ENCODE measurements around the gene FRMD6. TPM values are rescaled to one million over a fixed set of nuclear protein-coding genes. Genes with fewer than 3 reads are reported as not detected.

FRMD6 gene
- total RNA-seq, 1 donor from 2014 or later, result 24.4 TPM

DNA sequence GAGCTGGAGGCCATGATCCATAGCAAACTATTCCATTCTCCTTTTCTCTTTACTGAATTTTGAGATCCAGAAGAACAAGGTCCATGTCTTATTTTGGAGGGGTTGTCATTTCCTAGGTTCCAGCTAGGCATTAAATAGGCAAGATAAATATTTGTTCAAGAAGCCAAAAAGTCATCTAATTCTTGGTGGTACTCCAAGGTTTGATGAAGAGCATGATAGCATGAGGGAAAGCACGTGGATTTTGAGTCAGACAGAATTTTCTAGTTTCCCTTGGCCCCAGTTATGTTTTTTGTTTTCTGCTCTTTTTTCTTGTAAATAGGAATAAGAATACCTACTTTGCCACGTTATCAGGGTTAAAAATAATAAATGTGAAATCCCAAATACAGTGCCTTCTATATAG is 25.5 kb upstream of the FRMD6 start:
- no peak overlapping the region for H3K4me2 ChIP-seq
- no peaks in the 10 kb centered on the region for H3K36me3 ChIP-seq
- no peaks in the 10 kb centered on the region for H3K9me3 ChIP-seq (ENCODE audit: low read depth)
- Mint-ChIP-seq H3K9me3 (no peaks in the 10 kb centered on the region), H3K4me1 (no peaks in the 10 kb centered on the region), H3K27me3 (ENCODE audit: insufficient read depth, low read depth) (no peaks in the 10 kb centered on the region), H3K27ac (no peak overlapping the region), H3K36me3 (no peaks in the 10 kb centered on the region), H3K4me3 (no peak overlapping the region)
- H3F3A ChIP-seq (ENCODE audit: low read depth), result no peaks in the 10 kb centered on the region
- H3K27me3 ChIP-seq, result no peaks in the 10 kb centered on the region
- no peak overlapping the region for H3K27ac ChIP-seq
- TF ChIP-seq, protein P1, sequence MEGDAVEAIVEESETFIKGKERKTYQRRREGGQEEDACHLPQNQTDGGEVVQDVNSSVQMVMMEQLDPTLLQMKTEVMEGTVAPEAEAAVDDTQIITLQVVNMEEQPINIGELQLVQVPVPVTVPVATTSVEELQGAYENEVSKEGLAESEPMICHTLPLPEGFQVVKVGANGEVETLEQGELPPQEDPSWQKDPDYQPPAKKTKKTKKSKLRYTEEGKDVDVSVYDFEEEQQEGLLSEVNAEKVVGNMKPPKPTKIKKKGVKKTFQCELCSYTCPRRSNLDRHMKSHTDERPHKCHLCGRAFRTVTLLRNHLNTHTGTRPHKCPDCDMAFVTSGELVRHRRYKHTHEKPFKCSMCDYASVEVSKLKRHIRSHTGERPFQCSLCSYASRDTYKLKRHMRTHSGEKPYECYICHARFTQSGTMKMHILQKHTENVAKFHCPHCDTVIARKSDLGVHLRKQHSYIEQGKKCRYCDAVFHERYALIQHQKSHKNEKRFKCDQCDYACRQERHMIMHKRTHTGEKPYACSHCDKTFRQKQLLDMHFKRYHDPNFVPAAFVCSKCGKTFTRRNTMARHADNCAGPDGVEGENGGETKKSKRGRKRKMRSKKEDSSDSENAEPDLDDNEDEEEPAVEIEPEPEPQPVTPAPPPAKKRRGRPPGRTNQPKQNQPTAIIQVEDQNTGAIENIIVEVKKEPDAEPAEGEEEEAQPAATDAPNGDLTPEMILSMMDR (IDR thresholded peaks at IDR 0.05), result no peak
- TF ChIP-seq EZH2 (IDR thresholded peaks at IDR 0.05) (no peak), EZH2phosphoT487 (IDR thresholded peaks at IDR 0.05) (no peak)
- no peak overlapping the region for H3K4me3 ChIP-seq
- no peaks in the 10 kb centered on the region for H4K20me1 ChIP-seq (ENCODE audit: low read depth)
- no peak overlapping the region for H3K9ac ChIP-seq
- H3K4me1 ChIP-seq, result no peaks in the 10 kb centered on the region
- DNase-seq (ENCODE audit: low spot score), result no peak
- no peak overlapping the region for H2AFZ ChIP-seq (replicated peaks)
- no peaks in the 10 kb centered on the region for H3K79me2 ChIP-seq (ENCODE audit: low read depth)

DNA sequence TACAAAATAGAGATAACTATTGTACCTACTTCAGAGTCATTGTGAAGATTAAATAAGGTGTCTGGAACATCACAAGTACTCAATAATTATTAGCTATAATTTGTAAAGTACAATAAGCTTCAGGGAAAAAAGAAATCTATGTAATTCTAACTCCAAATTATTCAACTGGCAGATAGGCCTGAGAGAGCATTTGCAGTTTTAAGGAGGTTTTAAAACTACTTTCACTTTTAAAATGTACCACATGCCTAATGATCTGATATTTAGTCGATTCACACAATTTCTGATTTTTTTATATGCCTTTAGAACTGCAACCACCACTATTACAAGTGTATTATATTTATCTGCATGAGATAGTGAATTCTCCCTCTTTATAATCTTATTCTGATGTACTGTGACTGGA is 24.9 kb upstream of the FRMD6 start:
- Histone ChIP-seq H3K36me3 (no peaks in the 10 kb centered on the region), H3K9me3 (ENCODE audit: low read depth) (no peaks in the 10 kb centered on the region), H3K27me3 (no peaks in the 10 kb centered on the region), H2AFZ (replicated peaks) (no peak overlapping the region), H3K4me1 (no peaks in the 10 kb centered on the region), H3K9ac (no peak overlapping the region), H3K4me3 (no peak overlapping the region), H3F3A (ENCODE audit: low read depth) (no peaks in the 10 kb centered on the region), H4K20me1 (ENCODE audit: low read depth) (no peaks in the 10 kb centered on the region), H3K27ac (no peak overlapping the region), H3K4me2 (no peak overlapping the region), H3K79me2 (ENCODE audit: low read depth) (no peaks in the 10 kb centered on the region)
- no peak for DNase-seq (ENCODE audit: low spot score)
- H3K4me1 Mint-ChIP-seq, result no peaks in the 10 kb centered on the region
- TF ChIP-seq, protein P1 (IDR thresholded peaks at IDR 0.05), result no peak
- TF ChIP-seq EZH2phosphoT487 (IDR thresholded peaks at IDR 0.05) (no peak), EZH2 (IDR thresholded peaks at IDR 0.05) (no peak)
- H3K36me3 Mint-ChIP-seq, result no peaks in the 10 kb centered on the region
- H3K27ac Mint-ChIP-seq, result no peak overlapping the region
- H3K9me3 Mint-ChIP-seq, result no peaks in the 10 kb centered on the region
- H3K4me3 Mint-ChIP-seq, result no peak overlapping the region
- H3K27me3 Mint-ChIP-seq (ENCODE audit: insufficient read depth, low read depth), result no peaks in the 10 kb centered on the region

DNA sequence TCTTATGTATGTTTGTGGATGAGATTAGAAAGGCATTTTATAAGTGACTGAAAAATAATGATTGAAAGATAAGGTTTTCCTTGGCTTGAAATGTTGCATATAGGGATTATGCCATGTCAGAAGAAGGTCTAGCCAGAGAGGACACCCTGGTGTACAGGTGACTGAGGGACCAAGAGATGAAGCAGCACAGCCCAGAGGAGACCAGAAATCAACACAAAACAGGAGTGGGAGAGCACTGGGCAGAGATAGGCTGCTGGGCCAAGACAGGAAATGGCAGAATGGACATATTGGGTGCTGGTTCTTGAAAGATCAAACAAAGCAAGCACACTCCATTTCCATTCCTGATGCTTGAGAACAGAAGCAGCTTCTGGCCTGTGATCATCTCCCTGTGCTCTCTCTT is 24.4 kb upstream of the FRMD6 start:
- Histone ChIP-seq H3K36me3 (no peaks in the 10 kb centered on the region), H3K27ac (no peak overlapping the region), H3K4me1 (no peaks in the 10 kb centered on the region), H3K9me3 (ENCODE audit: low read depth) (no peaks in the 10 kb centered on the region), H3K79me2 (ENCODE audit: low read depth) (no peaks in the 10 kb centered on the region), H3F3A (ENCODE audit: low read depth) (no peaks in the 10 kb centered on the region), H3K4me2 (no peak overlapping the region), H3K27me3 (no peaks in the 10 kb centered on the region), H3K4me3 (no peak overlapping the region), H4K20me1 (ENCODE audit: low read depth) (no peaks in the 10 kb centered on the region), H3K9ac (no peak overlapping the region), H2AFZ (replicated peaks) (no peak overlapping the region)
- H3K27ac Mint-ChIP-seq, result no peak overlapping the region
- H3K27me3 Mint-ChIP-seq (ENCODE audit: insufficient read depth, low read depth), result no peaks in the 10 kb centered on the region
- no peaks in the 10 kb centered on the region for H3K4me1 Mint-ChIP-seq
- no peak for DNase-seq (ENCODE audit: low spot score)
- no peak for TF ChIP-seq EZH2phosphoT487 (IDR thresholded peaks at IDR 0.05)
- TF ChIP-seq, protein P1 (IDR thresholded peaks at IDR 0.05), result no peak
- TF ChIP-seq EZH2 (IDR thresholded peaks at IDR 0.05), result no peak
- no peak overlapping the region for H3K4me3 Mint-ChIP-seq
- no peaks in the 10 kb centered on the region for H3K36me3 Mint-ChIP-seq
- no peaks in the 10 kb centered on the region for H3K9me3 Mint-ChIP-seq

Data from neural progenitor cell (in vitro differentiated cells).